CD8-positive, alpha-beta memory T cell (primary cell): ENCODE results near the gene PRKRA. TPM values are rescaled to one million over a fixed set of nuclear protein-coding genes. Genes with fewer than 3 reads are reported as not detected.
"Not testable (repeated sequence)": the region's sequence is repeated elsewhere in the genome, so short reads cannot be mapped to it uniquely, and the experiment has no call there.

Experiments
- CTCF ChIA-PET: fragments of 350-600 bp; sonication (Branson Sonifier 250); formaldehyde crosslinking; loops from one replicate; lab custom pipeline; 2021; ENCODE audit warnings: antibody characterized with exemption; lab: Charles Lee
- POLR2A ChIA-PET: fragments of 350-600 bp; sonication (Branson Sonifier 250); formaldehyde crosslinking; loops from one replicate; lab custom pipeline; 2021; ENCODE audit warnings: antibody characterized with exemption; lab: Charles Lee
- DNase-seq, 5 donors: peaks; one replicate each; pipeline versions ENCODE4 v3.0.0 to v3.0.0-alpha.2; 2020 to 2022; ENCODE audit warnings: mixed read lengths in 1 of 5
- H3K27ac ChIP-seq: one replicate; pipeline ENCODE4 v1.7.0; 2013; ENCODE audit warnings: low read depth, mild to moderate bottlenecking, low read length, moderate library complexity
- H3K27me3 ChIP-seq: 2 replicates; pipeline ENCODE4 v1.7.0; 2013; ENCODE audit warnings: low read length, mild to moderate bottlenecking; ENCODE audit not compliant: insufficient read depth, poor library complexity, severe bottlenecking
- H3K36me3 ChIP-seq: 2 replicates; pipeline ENCODE4 v1.7.0; 2013; ENCODE audit warnings: mild to moderate bottlenecking, low read length, moderate library complexity; ENCODE audit not compliant: insufficient read depth
- H3K4me1 ChIP-seq: 2 replicates; pipeline ENCODE4 v1.7.0; 2013; ENCODE audit warnings: mild to moderate bottlenecking, low read length, moderate library complexity; ENCODE audit not compliant: insufficient read depth
- H3K4me3 ChIP-seq: 2 replicates; pipeline ENCODE4 v1.7.0; 2013; ENCODE audit warnings: mild to moderate bottlenecking, low read length
- H3K9me3 ChIP-seq: 2 replicates; pipeline ENCODE4 v1.7.0; 2013; ENCODE audit warnings: mild to moderate bottlenecking, low read length
- H3K27ac Mint-ChIP-seq, 8 donors: one replicate each; pipeline ENCODE4 v1.8.0; 2020 to 2021; ENCODE audit warnings: mixed read lengths in 8 of 8, mild to moderate bottlenecking in 6 of 8, inconsistent platforms in 3 of 8, moderate library complexity in 3 of 8
- H3K27me3 Mint-ChIP-seq, 2 donors: one replicate each; pipeline ENCODE4 v1.8.0; 2020 to 2021; ENCODE audit warnings: mixed read lengths in 2 of 2, mild to moderate bottlenecking in 1 of 2, moderate library complexity in 1 of 2
- H3K36me3 Mint-ChIP-seq, 3 donors: one replicate each; pipeline ENCODE4 v1.8.0; 2020 to 2021; ENCODE audit warnings: mixed read lengths in 3 of 3, inconsistent platforms in 1 of 3, mild to moderate bottlenecking in 1 of 3
- H3K4me1 Mint-ChIP-seq, 3 donors: one replicate each; pipeline ENCODE4 v1.8.0; 2020 to 2021; ENCODE audit warnings: mixed read lengths in 3 of 3, inconsistent platforms in 1 of 3, mild to moderate bottlenecking in 1 of 3
- H3K4me3 Mint-ChIP-seq, 7 donors: one replicate each; pipeline ENCODE4 v1.8.0; 2020 to 2021; ENCODE audit warnings: mixed read lengths in 7 of 7, mild to moderate bottlenecking in 6 of 7, moderate library complexity in 4 of 7, inconsistent platforms in 2 of 7
- H3K9me3 Mint-ChIP-seq, 5 donors: one replicate each; pipeline ENCODE4 v1.8.0; 2020 to 2022; ENCODE audit warnings: mixed read lengths in 5 of 5, mild to moderate bottlenecking in 3 of 5, moderate library complexity in 2 of 5, inconsistent platforms in 1 of 5
- polyA plus RNA-seq: library from polyadenylated mRNA; unstranded; fragments of 300-500 nt; fragmentation: Illumina TruSeq; gene quantifications from one replicate; pipeline ENCODE4 v1.2.3, GENCODE V29; 2021
- total RNA-seq, 2 experiments: library from RNA; stranded (reverse); gene quantifications; one replicate each; pipeline ENCODE4 v1.2.3, GENCODE V29; 2021

Gene PRKRA
- total and polyA plus RNA-seq, 3 experiments from 2014 or later, result 48.4 to 58.0 (median 48.5) TPM

GRCh38 chr2:178436662-178437061 lies 14.3 kb downstream of the PRKRA start:
- Mint-ChIP-seq H3K27ac (no peak overlapping the region), H3K36me3 (peaks cover 3 to 80% (median 32%) of the 10 kb centered on the region in 3 donors), H3K4me3 (no peak overlapping the region), H3K27me3 (no peaks in the 10 kb centered on the region), H3K9me3 (no peaks in the 10 kb centered on the region), H3K4me1 (no peaks in the 10 kb centered on the region)
- CTCF ChIA-PET, result interaction anchor here (2.6 kb wide), 1 partner anchor 14 kb away, joined by 9 read pairs; the partner anchor contains the start of genes PJVK and PRKRA
- H3K9me3 ChIP-seq, result no peaks in the 10 kb centered on the region
- no peaks in the 10 kb centered on the region for H3K4me1 ChIP-seq
- no peaks in the 10 kb centered on the region for H3K27me3 ChIP-seq
- H3K36me3 ChIP-seq, result peaks cover 22% of the 10 kb centered on the region
- H3K4me3 ChIP-seq, result no peak overlapping the region
- DNase-seq, result no peak
- POLR2A ChIA-PET, result no interaction called here
- no peak overlapping the region for H3K27ac ChIP-seq

GRCh38 chr2:178429336-178429735 lies 21.6 kb downstream of the PRKRA start:
- POLR2A ChIA-PET, result no interaction called here
- Mint-ChIP-seq H3K4me3 (no peak overlapping the region), H3K4me1 (peaks cover 0 to 1% (median 0%) of the 10 kb centered on the region in 3 donors), H3K27me3 (no peaks in the 10 kb centered on the region), H3K9me3 (peaks cover 2 to 12% (median 6%) of the 10 kb centered on the region in 5 donors), H3K27ac (peak overlapping the region in 1 of 8 donors; percentile 44), H3K36me3 (peaks cover 30 to 80% (median 35%) of the 10 kb centered on the region in 3 donors)
- Histone ChIP-seq H3K36me3 (peaks cover 10% of the 10 kb centered on the region), H3K27ac (no peak overlapping the region), H3K9me3 (no peaks in the 10 kb centered on the region), H3K4me1 (no peaks in the 10 kb centered on the region), H3K4me3 (no peak overlapping the region), H3K27me3 (no peaks in the 10 kb centered on the region)
- CTCF ChIA-PET, result interaction anchor here (1.7 kb wide), 1 partner anchor 15 kb away, joined by 7 read pairs; no protein-coding TSS in a partner anchor
- DNase-seq, result no peak

- H3K36me3 ChIP-seq, result peaks cover 2% of the 10 kb centered on the region
- H3K4me3 ChIP-seq, result no peak overlapping the region
- no peak overlapping the region for H3K27ac ChIP-seq
- no peaks in the 10 kb centered on the region for H3K4me1 ChIP-seq
- POLR2A ChIA-PET, result no interaction called here
- no peak overlapping the region for H3K4me3 Mint-ChIP-seq
- peaks cover 2 to 12% (median 6%) of the 10 kb centered on the region in 5 donors for H3K9me3 Mint-ChIP-seq
- peaks cover 29 to 73% (median 37%) of the 10 kb centered on the region in 3 donors for H3K36me3 Mint-ChIP-seq
- no peaks in the 10 kb centered on the region for H3K9me3 ChIP-seq
- no peaks in the 10 kb centered on the region for H3K27me3 ChIP-seq
- CTCF ChIA-PET, result interaction anchor here (0.8 to 1.7 kb wide), 2 partner anchors 14 to 16 kb away, joined by 3 to 7 read pairs; no protein-coding TSS in a partner anchor
- DNase-seq, result no peak
- H3K27me3 Mint-ChIP-seq, result no peaks in the 10 kb centered on the region
- peaks cover 0 to 1% (median 0%) of the 10 kb centered on the region in 3 donors for H3K4me1 Mint-ChIP-seq
- H3K27ac Mint-ChIP-seq, result peak overlapping the region in 1 of 8 donors; percentile 52
These were observed 22.6 kb downstream of the PRKRA start for GRCh38 chr2:178428396-178428806.

- Mint-ChIP-seq H3K4me1 (peaks cover 0 to 1% (median 0%) of the 10 kb centered on the region in 3 donors), H3K27ac (no peak overlapping the region), H3K36me3 (peaks cover 29 to 63% (median 37%) of the 10 kb centered on the region in 3 donors), H3K27me3 (no peaks in the 10 kb centered on the region), H3K4me3 (no peak overlapping the region), H3K9me3 (peaks cover 2 to 12% (median 6%) of the 10 kb centered on the region in 5 donors)
- Histone ChIP-seq H3K9me3 (no peaks in the 10 kb centered on the region), H3K4me1 (no peaks in the 10 kb centered on the region), H3K36me3 (no peaks in the 10 kb centered on the region), H3K4me3 (no peak overlapping the region), H3K27ac (no peak overlapping the region), H3K27me3 (no peaks in the 10 kb centered on the region)
- ChIA-PET CTCF (no interaction called here), POLR2A (no interaction called here)
- no peak for DNase-seq
These were observed 23.5 kb downstream of the PRKRA start for GRCh38 chr2:178427458-178427857.

- Histone ChIP-seq H3K36me3 (no peaks in the 10 kb centered on the region), H3K4me3 (no peak overlapping the region), H3K27ac (no peak overlapping the region), H3K27me3 (no peaks in the 10 kb centered on the region), H3K4me1 (no peaks in the 10 kb centered on the region), H3K9me3 (no peaks in the 10 kb centered on the region)
- Mint-ChIP-seq H3K9me3 (peaks cover 2 to 12% (median 6%) of the 10 kb centered on the region in 5 donors), H3K27me3 (no peaks in the 10 kb centered on the region), H3K27ac (no peak overlapping the region), H3K36me3 (peaks cover 29 to 53% (median 37%) of the 10 kb centered on the region in 3 donors), H3K4me1 (peaks cover 0 to 1% (median 0%) of the 10 kb centered on the region in 3 donors), H3K4me3 (no peak overlapping the region)
- DNase-seq, result no peak
- ChIA-PET POLR2A (no interaction called here), CTCF (interaction anchor here (1.2 kb wide), 1 partner anchor 12 kb away, joined by 4 read pairs; no protein-coding TSS in a partner anchor)
These were observed 24.6 kb downstream of the PRKRA start for GRCh38 chr2:178426388-178426787.

GRCh38 chr2:178425255-178425827 lies 25.6 kb downstream of the PRKRA start:
- Mint-ChIP-seq H3K27ac (peak overlapping the region in 1 of 8 donors; percentile 17), H3K4me1 (peaks cover 0 to 1% (median 0%) of the 10 kb centered on the region in 3 donors), H3K36me3 (peaks cover 26 to 43% (median 37%) of the 10 kb centered on the region in 3 donors), H3K4me3 (no peak overlapping the region), H3K27me3 (no peaks in the 10 kb centered on the region), H3K9me3 (peaks cover 2 to 12% (median 6%) of the 10 kb centered on the region in 5 donors)
- no peak overlapping the region for H3K4me3 ChIP-seq
- H3K9me3 ChIP-seq, result no peaks in the 10 kb centered on the region
- no peaks in the 10 kb centered on the region for H3K36me3 ChIP-seq
- no peak overlapping the region for H3K27ac ChIP-seq
- H3K27me3 ChIP-seq, result no peaks in the 10 kb centered on the region
- no peaks in the 10 kb centered on the region for H3K4me1 ChIP-seq
- ChIA-PET CTCF (interaction anchor here (0.6 to 1.2 kb wide), 2 partner anchors 11 to 1982 kb away, joined by 3 to 4 read pairs; no protein-coding TSS in a partner anchor), POLR2A (no interaction called here)
- no peak for DNase-seq

- H3K4me3 Mint-ChIP-seq, POLR2A ChIA-PET, H3K27me3 ChIP-seq, DNase-seq, H3K27me3 Mint-ChIP-seq, H3K27ac ChIP-seq, H3K4me1 ChIP-seq, H3K4me1 Mint-ChIP-seq, H3K9me3 ChIP-seq, H3K36me3 ChIP-seq, H3K4me3 ChIP-seq: not testable (repeated sequence)
- peaks cover 2 to 12% (median 6%) of the 10 kb centered on the region in 5 donors for H3K9me3 Mint-ChIP-seq
- CTCF ChIA-PET, result interaction anchor here (0.9 kb wide), 1 partner anchor 9 kb away, joined by 3 read pairs; no protein-coding TSS in a partner anchor
- peak overlapping the region in 1 of 8 donors; percentile 50 for H3K27ac Mint-ChIP-seq
- peaks cover 21 to 34% (median 33%) of the 10 kb centered on the region in 3 donors for H3K36me3 Mint-ChIP-seq
These were observed 27.2 kb downstream of the PRKRA start for GRCh38 chr2:178423746-178424145.

GRCh38 chr2:178422097-178422496 lies 28.9 kb downstream of the PRKRA start:
- H3K4me1 Mint-ChIP-seq, result peaks cover 0 to 1% (median 0%) of the 10 kb centered on the region in 3 donors
- H3K4me3 ChIP-seq, result no peak overlapping the region
- H3K27me3 ChIP-seq, result no peaks in the 10 kb centered on the region
- no peaks in the 10 kb centered on the region for H3K4me1 ChIP-seq
- no peak overlapping the region for H3K27ac Mint-ChIP-seq
- POLR2A ChIA-PET, result no interaction called here
- H3K36me3 ChIP-seq, result no peaks in the 10 kb centered on the region
- no peak for DNase-seq
- no peak overlapping the region for H3K4me3 Mint-ChIP-seq
- H3K27me3 Mint-ChIP-seq, result no peaks in the 10 kb centered on the region
- H3K27ac ChIP-seq, result no peak overlapping the region
- H3K9me3 ChIP-seq, result no peaks in the 10 kb centered on the region
- H3K9me3 Mint-ChIP-seq, result peaks cover 2 to 12% (median 6%) of the 10 kb centered on the region in 5 donors
- H3K36me3 Mint-ChIP-seq, result peaks cover 16 to 27% (median 21%) of the 10 kb centered on the region in 3 donors
- CTCF ChIA-PET, result interaction anchor here (1.0 kb wide), 1 partner anchor 8 kb away, joined by 6 read pairs; no protein-coding TSS in a partner anchor
